Fibroblast of skin of right quadriceps (primary cell): Measurements from ENCODE around the gene MORN1.

Source experiments
- DNase-seq: peaks from one replicate; pipeline ENCODE4 v3.0.0-alpha.2; 2013

MORN1 gene

DNA sequence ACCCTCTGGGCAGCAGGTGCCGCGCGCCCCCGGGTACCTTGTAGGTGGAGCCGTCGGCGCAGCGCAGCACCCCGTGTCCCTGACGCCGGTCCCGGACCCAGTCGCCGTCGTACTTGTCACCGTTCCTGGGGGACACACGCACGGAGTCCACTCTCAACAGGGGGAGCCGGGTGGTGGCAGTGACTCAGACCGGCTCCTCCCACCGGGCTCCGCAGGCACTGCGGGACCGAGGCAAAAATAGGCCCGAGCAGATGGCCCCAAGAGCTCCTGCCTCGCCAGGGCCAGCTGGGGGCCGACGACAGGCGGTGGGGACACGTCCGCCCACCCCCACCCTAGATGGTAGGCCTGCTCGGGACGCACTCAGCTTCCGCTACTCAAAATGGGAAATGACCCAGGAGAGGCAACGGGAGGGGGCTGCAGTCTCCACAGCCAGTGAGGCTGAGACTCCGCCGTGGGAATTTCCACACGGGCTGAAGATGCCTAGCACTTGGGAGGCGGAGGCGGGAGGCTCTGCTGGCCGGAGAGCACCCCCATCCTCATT is 6.3 kb downstream of the MORN1 start:
- no peak for DNase-seq

- no peak for DNase-seq
Observed at GRCh38 chr1:2384130-2384860, 7.1 kb downstream of the MORN1 start.

- no peak for DNase-seq
Observed at GRCh38 chr1:2383576-2383975, 7.8 kb downstream of the MORN1 start.

- peak; percentile 16 for DNase-seq
Observed at GRCh38 chr1:2382621-2383361, 8.6 kb downstream of the MORN1 start.

DNA sequence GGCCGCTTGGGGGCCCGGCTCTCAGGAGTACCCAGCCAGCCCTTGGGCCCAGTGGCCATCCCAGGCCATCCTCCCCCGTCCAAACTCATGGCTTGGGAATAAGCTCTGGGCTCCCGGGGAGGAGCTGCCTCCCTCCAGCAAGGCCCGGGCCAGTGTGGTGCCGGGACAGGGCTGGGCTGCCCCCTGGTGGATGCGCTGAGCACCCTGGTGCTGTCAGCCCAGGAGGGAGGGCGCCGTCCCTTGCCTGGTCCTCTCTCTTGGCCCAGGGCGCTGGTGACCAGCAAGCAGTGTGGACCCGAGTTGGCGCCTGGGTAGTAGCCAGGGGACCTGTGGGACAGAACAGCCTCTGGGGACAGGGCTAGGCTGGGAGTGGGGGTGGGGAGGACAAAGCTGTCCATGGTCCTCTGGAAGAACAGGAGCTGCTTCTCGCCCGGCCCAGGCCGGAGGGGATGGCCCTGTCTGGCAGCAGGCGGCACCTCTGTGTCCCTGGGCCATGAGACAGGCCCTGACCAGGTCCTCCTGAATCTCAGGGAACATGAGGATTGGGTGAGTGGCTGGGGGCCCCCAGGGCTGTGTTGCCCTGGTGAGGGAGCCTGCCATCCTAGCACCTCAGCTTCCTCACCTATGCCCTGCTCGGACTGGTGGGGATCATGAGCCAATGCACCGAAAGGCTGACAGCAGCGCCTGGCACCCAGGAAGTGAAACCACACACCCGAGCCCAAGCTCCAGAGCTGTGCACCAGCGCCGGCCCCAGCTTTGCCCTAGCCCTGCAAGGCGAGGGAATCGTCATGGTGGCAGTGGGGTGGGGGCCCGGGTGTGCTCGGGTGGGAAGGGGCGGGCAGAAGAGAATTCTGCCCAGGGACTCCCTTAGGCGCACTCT is 9.4 kb downstream of the MORN1 start:
- peak; percentile 64 for DNase-seq

DNA sequence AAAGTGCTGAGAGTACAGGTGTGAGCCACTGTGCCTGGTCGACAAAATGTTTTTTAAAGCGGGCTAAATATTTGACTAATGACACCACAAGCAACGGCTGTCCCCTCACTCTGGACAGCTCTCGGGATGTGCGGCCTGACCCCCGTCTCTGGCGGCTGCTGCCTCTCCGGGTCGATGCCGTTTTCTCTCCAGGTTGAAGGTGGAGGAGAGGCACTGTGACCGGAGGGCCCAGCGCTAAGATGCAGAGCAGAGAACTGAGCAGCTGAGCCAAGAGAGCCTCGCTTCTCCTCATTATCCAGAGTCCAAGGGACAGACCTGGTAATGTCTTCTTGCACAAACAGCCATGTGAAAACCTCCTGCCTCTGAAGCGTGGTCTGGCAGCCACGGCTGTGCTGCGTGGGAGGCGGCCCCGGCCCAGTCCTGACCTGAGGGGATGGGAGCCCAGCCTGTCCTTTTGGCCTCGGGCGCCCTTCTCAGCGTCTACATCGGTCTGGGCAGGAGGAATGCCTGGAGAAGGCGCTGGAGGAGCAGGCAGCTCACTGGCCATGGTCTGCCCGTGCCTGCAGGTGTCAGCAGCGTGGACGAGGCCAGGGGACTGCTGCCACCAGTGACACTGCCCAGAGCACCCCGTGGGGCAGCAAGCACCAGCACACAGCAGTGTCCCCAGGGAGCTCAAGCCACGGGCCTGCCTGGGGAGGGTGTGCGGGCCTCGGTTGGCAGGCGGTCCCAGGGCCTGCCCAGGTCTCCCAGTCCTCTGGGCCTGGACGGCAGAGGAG is 10.3 kb downstream of the MORN1 start:
- DNase-seq, result no peak

- no peak for DNase-seq
Observed at GRCh38 chr1:2379733-2380404, 11.5 kb downstream of the MORN1 start.

DNA sequence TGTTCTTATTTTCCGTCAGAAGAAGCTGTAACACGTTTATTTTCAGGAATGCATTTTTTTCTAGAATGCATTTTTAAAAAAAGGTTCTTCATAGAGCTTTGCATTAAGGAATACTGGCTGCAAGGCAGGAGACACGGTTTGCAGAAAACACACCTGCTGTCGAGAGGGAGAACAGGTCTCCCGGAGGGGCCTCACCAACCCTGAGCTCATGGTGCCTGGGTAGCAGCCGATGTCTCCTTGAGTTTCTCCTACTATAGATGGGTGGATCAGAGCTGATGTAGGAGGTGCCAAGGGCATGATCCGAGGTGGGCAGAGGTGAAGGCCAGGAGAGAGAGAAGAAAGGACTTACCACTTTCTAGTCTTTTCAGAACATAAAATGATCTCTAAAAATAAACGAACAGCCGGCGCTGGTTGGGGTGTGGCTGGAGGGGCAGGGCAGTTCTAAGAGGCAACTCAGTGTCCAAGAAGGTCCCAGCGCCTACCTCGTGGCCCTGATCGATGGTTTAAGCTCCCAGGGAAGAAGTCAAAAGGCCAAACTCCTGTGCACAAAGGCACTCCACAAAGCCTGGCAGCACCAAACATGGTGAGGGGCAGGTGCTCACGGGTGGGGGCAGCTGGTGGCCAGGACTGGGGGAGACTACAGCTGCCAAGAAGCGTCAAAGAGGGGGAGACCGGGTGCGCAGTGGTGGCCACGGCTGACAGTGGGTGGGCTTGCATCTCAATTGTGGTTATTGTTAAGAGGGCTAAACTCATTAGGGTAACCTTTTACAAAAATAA is 12.2 kb downstream of the MORN1 start:
- no peak for DNase-seq

GRCh38 chr1:2378441-2378851 is 12.9 kb downstream of the MORN1 start:
- no peak for DNase-seq

DNA sequence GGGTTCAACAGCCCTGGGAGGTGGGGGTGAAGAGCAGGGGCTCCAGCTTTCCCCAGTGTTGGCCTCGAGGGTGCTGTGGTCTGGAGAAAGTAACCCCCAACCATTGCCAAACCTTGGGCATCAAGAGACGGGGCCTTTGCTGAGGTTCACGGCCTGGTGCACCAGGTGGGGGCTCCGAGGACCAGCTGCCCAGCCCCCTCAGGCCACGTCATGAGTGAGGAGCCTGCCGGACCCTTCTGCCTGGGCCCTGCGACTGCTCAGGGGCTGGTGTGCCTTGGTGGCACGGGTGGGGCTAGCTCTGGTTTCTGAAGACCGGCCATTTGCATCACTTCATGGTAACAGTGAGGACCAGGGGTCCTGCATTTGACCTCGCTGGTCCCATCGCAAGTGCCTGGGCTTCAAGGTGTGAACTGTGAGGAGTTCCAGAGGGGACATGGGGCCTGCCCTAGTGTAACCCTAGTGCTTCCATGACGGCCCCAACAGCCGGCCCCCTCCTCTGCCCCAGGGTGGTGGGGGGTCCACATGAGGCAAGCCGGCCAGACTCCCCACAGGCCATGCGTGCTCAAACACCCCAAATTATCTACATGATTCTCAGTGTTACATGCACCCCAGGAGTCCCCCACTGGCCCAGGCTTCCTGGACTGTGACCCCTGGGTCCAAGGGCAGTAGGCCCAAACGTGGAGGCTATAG is 13.5 kb downstream of the MORN1 start:
- DNase-seq, result no peak

DNA sequence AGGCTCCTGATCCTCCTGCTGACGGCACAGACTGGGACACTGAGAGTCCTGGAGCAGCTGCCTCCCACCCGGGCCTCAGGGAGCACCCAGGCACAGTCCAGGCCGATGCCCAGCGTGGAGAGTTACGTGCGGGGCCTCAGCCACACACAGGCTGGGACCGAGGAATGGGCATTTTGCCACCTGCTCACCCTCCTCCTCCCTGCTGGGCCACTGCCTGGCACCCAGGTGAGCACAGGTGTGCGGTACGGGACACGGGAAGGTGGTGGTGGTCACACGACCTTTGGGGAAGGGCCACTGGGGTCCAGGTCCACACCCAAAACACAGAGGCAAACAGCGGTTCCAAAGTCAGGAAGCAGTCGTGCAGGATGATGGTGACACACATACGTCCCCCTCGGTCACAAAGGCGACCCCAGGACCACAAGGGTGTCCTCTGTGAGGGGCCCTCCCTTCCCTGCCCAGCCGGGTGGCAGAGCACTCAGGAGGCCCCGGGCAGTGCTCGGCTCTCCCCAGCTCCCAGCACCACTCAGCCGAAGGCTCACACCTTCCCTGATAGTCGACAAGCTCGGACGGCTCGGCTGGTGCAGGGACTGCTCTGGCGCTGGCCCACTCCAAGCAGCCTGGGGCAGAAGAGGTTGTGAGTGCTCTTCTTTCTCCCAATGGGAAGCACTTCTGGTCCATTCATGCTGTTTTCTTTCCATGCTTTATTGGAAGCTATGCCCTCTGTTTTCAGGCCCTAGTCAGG is 14.3 kb downstream of the MORN1 start:
- DNase-seq, result no peak

DNA sequence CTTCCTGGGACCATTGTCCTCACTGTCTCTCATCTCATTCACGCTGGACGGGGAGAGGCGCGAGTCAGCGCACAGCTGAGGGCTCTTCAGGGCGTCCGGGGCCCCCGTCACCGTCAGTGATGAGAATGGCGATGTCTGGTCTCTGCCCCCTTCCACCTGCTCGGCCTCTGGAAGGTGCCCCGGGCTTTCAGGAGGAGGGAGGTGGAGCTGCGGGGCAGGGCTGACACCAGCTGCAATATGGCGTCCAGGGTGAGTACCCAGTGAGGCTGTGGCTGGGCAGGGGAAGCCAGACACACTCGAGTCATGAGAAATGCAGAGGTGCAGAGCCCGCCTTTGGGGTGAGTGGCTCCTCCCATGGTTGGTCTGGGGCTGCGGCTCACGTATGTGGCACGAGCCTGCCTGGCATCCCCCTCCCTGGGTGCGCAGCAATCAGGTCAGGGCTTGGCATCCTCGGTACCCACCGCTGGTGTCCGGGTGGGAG is 15.1 kb downstream of the MORN1 start:
- no peak for DNase-seq

GRCh38 chr1:2375923-2376260 is 15.5 kb downstream of the MORN1 start:
- DNase-seq, result no peak

DNA sequence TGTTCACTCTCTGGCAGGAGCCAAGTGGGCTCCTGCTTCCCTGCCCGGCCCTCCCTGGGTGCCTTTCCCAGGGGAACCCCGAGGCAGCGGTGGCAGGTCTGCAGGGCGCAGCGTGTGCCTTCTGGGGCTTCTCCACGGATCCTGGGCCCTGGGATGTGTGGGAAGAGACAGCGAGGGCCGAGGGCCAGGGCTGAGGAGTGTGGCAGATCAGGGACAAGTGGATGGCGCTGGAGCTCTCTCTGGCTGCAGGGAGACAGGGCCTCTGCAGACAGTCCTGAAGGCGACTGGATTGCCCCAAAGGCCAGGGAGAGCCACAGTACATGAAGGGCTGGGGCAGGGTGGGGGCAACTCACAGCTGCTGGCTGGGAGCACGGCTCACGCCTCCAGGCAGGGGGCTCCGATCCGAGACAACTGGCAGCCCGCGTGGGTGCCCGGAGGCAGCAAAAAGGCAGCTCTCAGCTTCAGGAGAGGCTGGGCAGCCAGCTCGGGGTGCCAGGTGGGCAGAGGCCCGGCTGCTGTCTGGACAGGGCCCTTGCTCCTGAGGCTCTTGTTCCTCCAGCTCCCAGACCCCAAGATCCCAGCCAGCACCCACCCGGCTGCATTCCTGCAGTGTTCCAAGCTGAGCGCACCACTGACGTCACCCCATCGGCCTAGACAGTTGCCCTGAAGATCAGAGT is 16.0 kb downstream of the MORN1 start:
- no peak for DNase-seq

- DNase-seq, result no peak
Observed at GRCh38 chr1:2374252-2375155, 16.9 kb downstream of the MORN1 start.

DNA sequence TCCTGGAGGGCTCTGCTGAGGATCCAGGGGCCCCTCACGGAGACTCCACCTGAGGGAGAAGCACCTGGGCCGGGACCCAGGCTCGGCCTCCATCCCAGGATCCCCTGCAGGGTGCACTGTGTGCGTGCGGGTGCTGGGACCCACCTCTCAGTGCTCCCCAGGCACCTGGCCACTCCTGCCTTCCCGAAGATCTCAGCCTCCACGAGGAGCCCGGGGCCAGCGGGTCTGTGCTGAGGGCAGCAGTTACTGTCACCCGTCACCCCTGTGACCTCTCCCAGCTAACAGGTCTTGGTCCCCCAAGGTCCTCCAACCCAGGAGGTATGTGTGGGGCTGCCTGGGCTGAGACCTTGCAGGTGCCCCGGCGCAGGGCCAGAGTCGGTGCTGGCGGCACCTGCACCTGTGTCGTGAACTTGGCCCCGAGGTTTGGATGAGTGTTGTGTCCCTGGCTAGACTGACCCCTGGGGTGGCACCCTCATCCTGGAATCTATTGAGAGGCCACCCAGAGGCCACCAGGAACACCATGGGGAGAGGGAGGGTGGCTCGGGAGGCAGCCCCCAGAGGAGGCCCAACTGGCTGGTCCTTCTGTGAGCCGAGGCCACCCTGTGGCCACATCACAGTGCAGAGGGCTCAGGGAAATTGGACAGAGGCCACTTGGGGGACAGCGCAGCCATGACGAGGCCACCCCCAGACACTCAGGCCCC is 17.7 kb downstream of the MORN1 start:
- DNase-seq, result no peak
